Osteoblast (primary cell): ENCODE results near the gene ASTE1. TPM values are rescaled to one million over a fixed set of nuclear protein-coding genes. Genes with fewer than 3 reads are reported as not detected.

ENCODE experiments used
- DNase-seq: peaks from one replicate; pipeline ENCODE4 v3.0.0; 2011; ENCODE audit warnings: low spot score, mixed read lengths; ENCODE audit not compliant: insufficient read length; ENCODE audit errors: missing footprints
- H2AFZ ChIP-seq: 2 replicates; pipeline ENCODE4 v1.6.0; 2011; ENCODE audit warnings: mild to moderate bottlenecking, low read length
- H3K27ac ChIP-seq: 2 replicates; pipeline ENCODE4 v1.5.1; 2011; ENCODE audit warnings: mild to moderate bottlenecking, low read depth, low read length, moderate library complexity
- H3K27me3 ChIP-seq: 2 replicates; pipeline ENCODE4 v1.6.0; 2012; ENCODE audit warnings: mild to moderate bottlenecking, control low read depth, inconsistent platforms, low read length, moderate library complexity; ENCODE audit not compliant: insufficient read depth
- H3K36me3 ChIP-seq: 2 replicates; pipeline ENCODE4 v1.5.1; 2011; ENCODE audit warnings: mild to moderate bottlenecking, low read length, control low read depth, moderate library complexity; ENCODE audit not compliant: insufficient read depth
- H3K4me1 ChIP-seq: 2 replicates; pipeline ENCODE4 v1.5.1; 2011; ENCODE audit warnings: mild to moderate bottlenecking, low read length, control low read depth, moderate library complexity; ENCODE audit not compliant: insufficient read depth
- H3K4me2 ChIP-seq: 2 replicates; pipeline ENCODE4 v1.6.0; 2011; ENCODE audit warnings: mild to moderate bottlenecking, low read length; ENCODE audit not compliant: insufficient read depth
- H3K4me3 ChIP-seq: fragments of 200-600 bp; sonication (generic); 3 replicates; pipeline ENCODE4 v1.5.1; 2012; ENCODE audit warnings: mild to moderate bottlenecking, low read length, inconsistent platforms; ENCODE audit not compliant: insufficient read depth
- H3K79me2 ChIP-seq: 2 replicates; pipeline ENCODE4 v1.6.0; 2012; ENCODE audit warnings: mild to moderate bottlenecking, low read length, control low read depth, inconsistent platforms; ENCODE audit not compliant: insufficient read depth
- H3K9me3 ChIP-seq: 2 replicates; pipeline ENCODE4 v1.5.1; 2011; ENCODE audit warnings: low read depth, low read length, control low read depth
- H4K20me1 ChIP-seq: 2 replicates; pipeline ENCODE4 v1.6.0; 2012; ENCODE audit warnings: mild to moderate bottlenecking, low read length, control low read depth; ENCODE audit not compliant: insufficient read depth
- total RNA-seq: library from RNA; depleted of rRNA; stranded (reverse); fragments of >200 nt; gene quantifications from 2 replicates; pipeline ENCODE4 v1.2.3, GENCODE V29; 2012
- TF ChIP-seq, protein P1 (sequence below): IDR thresholded peaks from 2 replicates; pipeline ENCODE4 v1.5.1; 2011; ENCODE audit warnings: mild to moderate bottlenecking, low read depth, low read length, moderate library complexity; ENCODE audit errors: extremely low read depth

ASTE1 gene, protein sequence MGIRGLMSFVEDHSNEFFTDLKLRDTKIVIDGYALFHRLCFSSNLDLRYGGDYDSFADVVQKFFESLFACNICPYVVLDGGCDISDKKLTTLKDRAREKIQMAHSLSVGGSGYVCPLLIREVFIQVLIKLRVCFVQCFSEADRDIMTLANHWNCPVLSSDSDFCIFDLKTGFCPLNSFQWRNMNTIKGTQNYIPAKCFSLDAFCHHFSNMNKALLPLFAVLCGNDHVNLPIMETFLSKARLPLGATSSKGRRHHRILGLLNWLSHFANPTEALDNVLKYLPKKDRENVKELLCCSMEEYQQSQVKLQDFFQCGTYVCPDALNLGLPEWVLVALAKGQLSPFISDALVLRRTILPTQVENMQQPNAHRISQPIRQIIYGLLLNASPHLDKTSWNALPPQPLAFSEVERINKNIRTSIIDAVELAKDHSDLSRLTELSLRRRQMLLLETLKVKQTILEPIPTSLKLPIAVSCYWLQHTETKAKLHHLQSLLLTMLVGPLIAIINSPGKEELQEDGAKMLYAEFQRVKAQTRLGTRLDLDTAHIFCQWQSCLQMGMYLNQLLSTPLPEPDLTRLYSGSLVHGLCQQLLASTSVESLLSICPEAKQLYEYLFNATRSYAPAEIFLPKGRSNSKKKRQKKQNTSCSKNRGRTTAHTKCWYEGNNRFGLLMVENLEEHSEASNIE
- total RNA-seq, result 9.8 and 12.1 TPM in 2 replicates

GRCh38 chr3:131026321-131027151 is at the start of gene ASTE1, which contains the start of gene NEK11:
TSS of gene ASTE1 (minus strand) at chr3:131026825. CDS start at chr3:131025306, 1,519 bp downstream.
TSS of gene NEK11 (plus strand) at chr3:131026877. CDS start at chr3:131029709, 2,832 bp downstream.
- no peaks in the 10 kb centered on the region for H3K27me3 ChIP-seq
- H3K27ac ChIP-seq, result peak within 1 kb of the TSS; percentile 92
- peak within 1 kb of the TSS; percentile 97 for H2AFZ ChIP-seq
- H3K9me3 ChIP-seq, result no peaks in the 10 kb centered on the region
- H3K36me3 ChIP-seq, result peaks cover 8% of the 10 kb centered on the region
- H3K4me1 ChIP-seq, result peaks cover 14% of the 10 kb centered on the region
- H3K4me3 ChIP-seq, result peak within 1 kb of the TSS; percentile 83
- H3K4me2 ChIP-seq, result peak within 1 kb of the TSS; percentile 97
- peak; percentile 94 for DNase-seq
- H4K20me1 ChIP-seq, result no peaks in the 10 kb centered on the region
- peaks cover 24% of the 10 kb centered on the region for H3K79me2 ChIP-seq
- TF ChIP-seq, protein P1, sequence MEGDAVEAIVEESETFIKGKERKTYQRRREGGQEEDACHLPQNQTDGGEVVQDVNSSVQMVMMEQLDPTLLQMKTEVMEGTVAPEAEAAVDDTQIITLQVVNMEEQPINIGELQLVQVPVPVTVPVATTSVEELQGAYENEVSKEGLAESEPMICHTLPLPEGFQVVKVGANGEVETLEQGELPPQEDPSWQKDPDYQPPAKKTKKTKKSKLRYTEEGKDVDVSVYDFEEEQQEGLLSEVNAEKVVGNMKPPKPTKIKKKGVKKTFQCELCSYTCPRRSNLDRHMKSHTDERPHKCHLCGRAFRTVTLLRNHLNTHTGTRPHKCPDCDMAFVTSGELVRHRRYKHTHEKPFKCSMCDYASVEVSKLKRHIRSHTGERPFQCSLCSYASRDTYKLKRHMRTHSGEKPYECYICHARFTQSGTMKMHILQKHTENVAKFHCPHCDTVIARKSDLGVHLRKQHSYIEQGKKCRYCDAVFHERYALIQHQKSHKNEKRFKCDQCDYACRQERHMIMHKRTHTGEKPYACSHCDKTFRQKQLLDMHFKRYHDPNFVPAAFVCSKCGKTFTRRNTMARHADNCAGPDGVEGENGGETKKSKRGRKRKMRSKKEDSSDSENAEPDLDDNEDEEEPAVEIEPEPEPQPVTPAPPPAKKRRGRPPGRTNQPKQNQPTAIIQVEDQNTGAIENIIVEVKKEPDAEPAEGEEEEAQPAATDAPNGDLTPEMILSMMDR, result no peak

- H3K4me1 ChIP-seq, result peaks cover 14% of the 10 kb centered on the region
- H3K36me3 ChIP-seq, result no peaks in the 10 kb centered on the region
- H3K4me3 ChIP-seq, result no peak overlapping the region
- TF ChIP-seq, protein P1, result no peak
- no peaks in the 10 kb centered on the region for H3K9me3 ChIP-seq
- H3K27ac ChIP-seq, result no peak overlapping the region
- DNase-seq, result no peak
- no peaks in the 10 kb centered on the region for H3K79me2 ChIP-seq
- no peaks in the 10 kb centered on the region for H4K20me1 ChIP-seq
- H3K4me2 ChIP-seq, result no peak overlapping the region
- no peaks in the 10 kb centered on the region for H3K27me3 ChIP-seq
- no peak overlapping the region for H2AFZ ChIP-seq
Measured at GRCh38 chr3:131075632-131076328, 49.2 kb upstream of the ASTE1 start.

- H3K79me2 ChIP-seq, result no peaks in the 10 kb centered on the region
- H3K27me3 ChIP-seq, result no peaks in the 10 kb centered on the region
- H3K4me3 ChIP-seq, result peak overlapping the region; percentile 5
- H2AFZ ChIP-seq, result peak overlapping the region; percentile 75
- TF ChIP-seq, protein P1, result no peak
- no peaks in the 10 kb centered on the region for H4K20me1 ChIP-seq
- peaks cover 14% of the 10 kb centered on the region for H3K4me1 ChIP-seq
- H3K36me3 ChIP-seq, result no peaks in the 10 kb centered on the region
- H3K9me3 ChIP-seq, result no peaks in the 10 kb centered on the region
- peak overlapping the region; percentile 83 for H3K27ac ChIP-seq
- H3K4me2 ChIP-seq, result peak overlapping the region; percentile 45
- no peak for DNase-seq
Measured at GRCh38 chr3:131072845-131073244, 46.2 kb upstream of the ASTE1 start.
